Upper lobe of right lung (tissue), 1 donor: Measurements from ENCODE around the gene EXOG. TPM values are rescaled to one million over a fixed set of nuclear protein-coding genes. Genes with fewer than 3 reads are reported as not detected.

Experiments
- ATAC-seq: fragments of 200-7000 bp; cut with Tn5 transposase; one replicate; pipeline ENCODE4 v1.9.1; 2020; ENCODE audit warnings: mild to moderate bottlenecking, moderate library complexity
- DNase-seq: peaks from one replicate; pipeline ENCODE4 v3.0.0-alpha.2; 2020
- H3K27ac ChIP-seq: fragments of 200-600 bp; one replicate; pipeline ENCODE4 v1.8.0; 2022
- H3K27me3 ChIP-seq: fragments of 200-600 bp; one replicate; pipeline ENCODE4 v1.8.0; 2022; ENCODE audit warnings: mild to moderate bottlenecking
- H3K36me3 ChIP-seq: fragments of 200-600 bp; one replicate; pipeline ENCODE4 v1.8.0; 2022
- H3K4me1 ChIP-seq: fragments of 200-600 bp; one replicate; pipeline ENCODE4 v1.8.0; 2022
- H3K4me3 ChIP-seq: fragments of 200-600 bp; one replicate; pipeline ENCODE4 v1.8.0; 2022; ENCODE audit warnings: mild to moderate bottlenecking
- H3K9me3 ChIP-seq: fragments of 200-600 bp; one replicate; pipeline ENCODE4 v1.8.0; 2022
- CTCF ChIP-seq: fragments of 200-600 bp; IDR thresholded peaks from one replicate; pipeline ENCODE4 v1.8.0; 2022; ENCODE audit warnings: antibody characterized with exemption
- intact Hi-C: fragments of 100-400 bp; cut with DNase I; formaldehyde crosslinking; loops from one replicate; pipeline ENCODE4 v1.11.0; 2022
- total RNA-seq: library from RNA; stranded (reverse); fragmentation: NEBNext Ultra II Directional; extraction: Animal tissue kit (Norgen Biotek cat#: 25700); gene quantifications from one replicate; pipeline ENCODE4 v1.2.1, GENCODE V29; 2021
- donor health status: DM: no; HTN: yes; CAD: no; lungs with severe emphysema.

The EXOG gene
- total RNA-seq, 1 donor from 2014 or later: 10.7 TPM

DNA sequence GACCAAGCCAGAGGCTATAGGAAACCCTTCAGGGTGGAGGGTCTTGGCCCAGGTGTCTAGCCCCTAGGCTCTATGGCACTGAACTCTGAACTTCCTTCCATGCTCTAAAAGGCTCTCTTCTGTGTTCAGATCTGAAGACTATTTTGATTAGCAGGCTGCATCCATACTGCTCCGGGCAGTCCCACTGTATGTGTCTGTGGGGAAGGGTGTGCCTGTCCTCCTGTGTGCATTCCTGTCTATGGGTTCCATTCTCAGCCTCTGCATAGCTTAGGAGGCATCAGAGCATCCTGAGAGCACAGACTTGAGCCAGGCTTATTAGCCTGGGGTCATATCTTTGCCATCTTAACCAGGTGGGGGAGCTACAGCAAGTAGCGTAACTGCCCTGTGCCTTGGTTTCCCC, 38.0 kb downstream of the EXOG start:
- Histone ChIP-seq H3K27ac (no peak overlapping the region), H3K9me3 (no peaks in the 10 kb centered on the region), H3K4me1 (no peaks in the 10 kb centered on the region), H3K36me3 (no peaks in the 10 kb centered on the region), H3K27me3 (no peaks in the 10 kb centered on the region), H3K4me3 (no peak overlapping the region)
- ATAC-seq (no peak), DNase-seq (no peak)
- TF ChIP-seq CTCF: no peak
- intact Hi-C loops: loop anchor here (10.0 kb wide), 1 partner anchor 111 kb away; the partner anchor contains the start of gene SCN5A

GRCh38 chr3:38534604-38535003, 38.5 kb downstream of the EXOG start:
- intact Hi-C loops: loop anchor here (10.0 kb wide), 1 partner anchor 110 kb away; the partner anchor contains the start of gene SCN5A
- ATAC-seq (no peak), DNase-seq (no peak)
- no peaks in the 10 kb centered on the region for H3K27me3 ChIP-seq
- H3K4me3 ChIP-seq: no peak overlapping the region
- TF ChIP-seq CTCF: no peak
- no peaks in the 10 kb centered on the region for H3K9me3 ChIP-seq
- no peaks in the 10 kb centered on the region for H3K36me3 ChIP-seq
- no peaks in the 10 kb centered on the region for H3K4me1 ChIP-seq
- H3K27ac ChIP-seq: no peak overlapping the region

GRCh38 chr3:38536671-38537070, 40.5 kb downstream of the EXOG start:
- DNase-seq (no peak), ATAC-seq (no peak)
- no peak overlapping the region for H3K4me3 ChIP-seq
- no peaks in the 10 kb centered on the region for H3K36me3 ChIP-seq
- H3K27ac ChIP-seq: no peak overlapping the region
- intact Hi-C loops: loop anchor here (10.0 kb wide), 1 partner anchor 108 kb away; the partner anchor contains the start of gene SCN5A
- no peaks in the 10 kb centered on the region for H3K4me1 ChIP-seq
- H3K27me3 ChIP-seq: no peaks in the 10 kb centered on the region
- no peak for TF ChIP-seq CTCF
- H3K9me3 ChIP-seq: no peaks in the 10 kb centered on the region

DNA sequence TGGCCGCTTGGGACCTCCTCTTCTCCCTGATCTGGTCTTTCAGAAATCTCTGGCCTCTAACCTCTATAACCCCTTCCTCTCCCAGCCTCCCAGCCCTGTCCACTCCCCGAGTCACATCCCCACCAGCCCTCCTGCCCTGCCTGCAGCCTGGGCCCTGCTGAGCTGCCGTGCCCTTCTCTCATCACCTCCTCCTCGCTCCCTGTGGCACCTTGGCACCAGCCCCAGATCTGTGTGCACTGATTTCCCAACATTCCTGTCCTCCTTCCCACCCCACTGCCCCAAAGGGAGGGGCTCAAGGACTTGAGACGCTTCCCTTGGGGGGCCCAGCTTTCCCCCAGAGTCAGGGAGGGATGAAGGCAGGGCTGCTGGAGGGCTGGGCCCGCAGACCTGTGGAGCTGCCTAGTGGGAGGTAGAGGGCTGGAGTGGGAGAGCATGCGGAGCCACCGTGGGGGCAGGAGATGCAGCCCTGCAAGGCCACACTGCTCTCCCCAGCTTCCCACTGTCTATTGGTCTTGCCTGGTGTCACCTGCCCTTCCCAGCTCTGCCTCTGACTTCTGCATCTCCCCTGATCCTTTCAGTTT, 42.7 kb downstream of the EXOG start:
- Histone ChIP-seq H3K27ac (no peak overlapping the region), H3K36me3 (no peaks in the 10 kb centered on the region), H3K4me1 (no peaks in the 10 kb centered on the region), H3K4me3 (no peak overlapping the region), H3K9me3 (no peaks in the 10 kb centered on the region), H3K27me3 (no peaks in the 10 kb centered on the region)
- TF ChIP-seq CTCF: no peak
- intact Hi-C loops: loop anchor here (10.0 kb wide), 1 partner anchor 106 kb away; the partner anchor contains the start of gene SCN5A
- no peak for DNase-seq
- ATAC-seq: peak; percentile 19

- no peak overlapping the region for H3K27ac ChIP-seq
- intact Hi-C loops: no loop called here
- H3K4me3 ChIP-seq: no peak overlapping the region
- no peaks in the 10 kb centered on the region for H3K27me3 ChIP-seq
- no peaks in the 10 kb centered on the region for H3K36me3 ChIP-seq
- H3K4me1 ChIP-seq: no peaks in the 10 kb centered on the region
- ATAC-seq (no peak), DNase-seq (no peak)
- TF ChIP-seq CTCF: no peak
- no peaks in the 10 kb centered on the region for H3K9me3 ChIP-seq
Observed at GRCh38 chr3:38541806-38542205, 45.7 kb downstream of the EXOG start.
